Thyroid gland (tissue), 4 donors: Measurements from ENCODE around the gene YPEL2. TPM values are rescaled to one million over a fixed set of nuclear protein-coding genes. Genes with fewer than 3 reads are reported as not detected.
A peak's percentile ranks its signal among the peaks of the same experiment; 100 is the strongest.

Source experiments
- DNase-seq, 2 donors: peaks; one replicate each; pipeline ENCODE4 v3.0.0-alpha.2; 2019
- H3K27ac ChIP-seq, 3 donors: fragments of 200-600 bp; sonication (generic); 1 replicate in 2 of 3; 2 replicates in 1 of 3; pipeline ENCODE4 v1.5.1; 2016 to 2019; ENCODE audit warnings: mild to moderate bottlenecking in 1 of 3, moderate library complexity in 1 of 3
- H3K27me3 ChIP-seq: fragments of 200-600 bp; sonication (generic); one replicate; pipeline ENCODE4 v1.5.1; 2019
- H3K36me3 ChIP-seq, 2 donors: fragments of 200-600 bp; sonication (generic); one replicate each; pipeline ENCODE4 v1.5.1; 2016 to 2019
- H3K4me1 ChIP-seq, 2 donors: fragments of 200-600 bp; sonication (generic); one replicate each; pipeline ENCODE4 v1.5.1; 2017 to 2019
- H3K4me3 ChIP-seq, 3 donors: fragments of 200-600 bp; sonication (generic); replicated peaks in 1 of 3; 1 replicate in 2 of 3; 2 replicates in 1 of 3; pipeline ENCODE4 v1.5.1; 2016; ENCODE audit warnings: mild to moderate bottlenecking in 1 of 3
- H3K9me3 ChIP-seq: fragments of 200-600 bp; sonication (generic); one replicate; pipeline ENCODE4 v1.5.1; 2017
- CTCF ChIP-seq, 6 experiments: fragments of 200-600 bp in 3 of 6; fragments of 450-650 bp in 3 of 6; sonication (generic) in 3 of 6; IDR thresholded peaks; one replicate each; pipeline ENCODE4 v1.5.1; 2016 to 2019; ENCODE audit warnings: antibody characterized with exemption in 6 of 6, mild to moderate bottlenecking in 2 of 6, inconsistent platforms in 1 of 6, moderate library complexity in 1 of 6
- POLR2A ChIP-seq, 2 donors: fragments of 450-650 bp; IDR thresholded peaks; one replicate each; pipeline ENCODE4 v1.6.1; 2017; ENCODE audit warnings: antibody characterized with exemption in 2 of 2, mild to moderate bottlenecking in 2 of 2, moderate library complexity in 1 of 2
- WGBS, 2 donors: methylation state at CpG; one replicate each; pipeline ENCODE4 v1.1.5; 2017; 5-methylcytosine and 5-hydroxymethylcytosine counted together
- intact Hi-C: fragments of 100-400 bp; cut with DNase I; formaldehyde crosslinking; loops from one replicate; pipeline ENCODE4 v1.15.1; 2023
- total RNA-seq, 4 donors: library from RNA; depleted of rRNA; stranded (reverse); fragments of >200 nt; gene quantifications; one replicate each; pipeline ENCODE4 v1.2.3, GENCODE V29; 2016

The YPEL2 gene
- total RNA-seq, 4 donors from 2014 or later: 29.5 to 67.2 (median 39.9) TPM

GRCh38 chr17:59330053-59330942 is 1.2 kb upstream of the YPEL2 start:
- Histone ChIP-seq H3K27ac (peak overlapping the region; percentile 85 to 97 (median 96)), H3K27me3 (no peaks in the 10 kb centered on the region), H3K36me3 (no peaks in the 10 kb centered on the region), H3K9me3 (no peaks in the 10 kb centered on the region), H3K4me3 (peak overlapping the region in 1 of 3 donors; percentile 94), H3K4me1 (peaks cover 30 to 66% of the 10 kb centered on the region in 2 donors)
- intact Hi-C loops: loop anchor here (5.0 kb wide), 3 partner anchors 37 to 107 kb away; no protein-coding TSS in a partner anchor
- DNase-seq: peak; percentile 65 to 70
- 22 to 28% methylated on average over 17 of the region's 17 CpGs for WGBS, 2 donors
- TF ChIP-seq CTCF (IDR thresholded peaks at IDR 0.05) (no peak), POLR2A (IDR thresholded peaks at IDR 0.05) (peak in 1 of 2 donors; percentile 45)

GRCh38 chr17:59331929-59332748 is 684 bp downstream of the YPEL2 start:
- WGBS, 2 donors: 1 to 2% methylated on average over 6 to 25 of the region's 90 CpGs
- Histone ChIP-seq H3K27me3 (no peaks in the 10 kb centered on the region), H3K4me1 (peaks cover 46 to 81% of the 10 kb centered on the region in 2 donors), H3K9me3 (no peaks in the 10 kb centered on the region), H3K4me3 (peak overlapping the region; percentile 26 to 95 (median 94)), H3K27ac (peak overlapping the region; percentile 85 to 97 (median 96)), H3K36me3 (no peaks in the 10 kb centered on the region)
- DNase-seq: peak; percentile 68
- TF ChIP-seq POLR2A (IDR thresholded peaks at IDR 0.05) (peak in 1 of 2 donors; percentile 54), CTCF (IDR thresholded peaks at IDR 0.05) (no peak)
- intact Hi-C loops: loop anchor here (5.0 kb wide), 3 partner anchors 35 to 105 kb away; no protein-coding TSS in a partner anchor

- Histone ChIP-seq H3K4me1 (peaks cover 50 to 76% of the 10 kb centered on the region in 2 donors), H3K27ac (peak overlapping the region; percentile 85 to 97 (median 96)), H3K27me3 (no peaks in the 10 kb centered on the region), H3K9me3 (no peaks in the 10 kb centered on the region), H3K36me3 (no peaks in the 10 kb centered on the region), H3K4me3 (peak overlapping the region; percentile 26 to 95 (median 94))
- TF ChIP-seq POLR2A (IDR thresholded peaks at IDR 0.05): no peak
- no peak for TF ChIP-seq CTCF (IDR thresholded peaks at IDR 0.05)
- WGBS, 2 donors: 12 to 16% methylated on average over 11 to 14 of the region's 14 CpGs
- intact Hi-C loops: loop anchor here (5.0 kb wide), 3 partner anchors 34 to 104 kb away; no protein-coding TSS in a partner anchor
- peak; percentile 32 to 39 for DNase-seq
Measured at GRCh38 chr17:59332749-59333377, 1.4 kb downstream of the YPEL2 start.

GRCh38 chr17:59333836-59334235 is 2.4 kb downstream of the YPEL2 start:
- H3K27me3 ChIP-seq: no peaks in the 10 kb centered on the region
- DNase-seq: no peak
- H3K4me3 ChIP-seq: no peak overlapping the region
- H3K4me1 ChIP-seq: peaks cover 59 to 76% of the 10 kb centered on the region in 2 donors
- no peaks in the 10 kb centered on the region for H3K9me3 ChIP-seq
- no peak for TF ChIP-seq CTCF (IDR thresholded peaks at IDR 0.05)
- no peak for TF ChIP-seq POLR2A (IDR thresholded peaks at IDR 0.05)
- intact Hi-C loops: loop anchor here (5.0 kb wide), 3 partner anchors 33 to 103 kb away; no protein-coding TSS in a partner anchor
- H3K36me3 ChIP-seq: no peaks in the 10 kb centered on the region
- H3K27ac ChIP-seq: peak overlapping the region in 2 of 3 donors; percentile 96 to 97
- 59 to 78% methylated on average over 2 of the region's 2 CpGs for WGBS, 2 donors
